DLD1 (cell line): Measurements from ENCODE around the gene AMER3.

Experiments
- in situ Hi-C: cut with HindIII; loops from 2 replicates; pipeline ENCODE4 v1.10.0; 2017; ENCODE audit warnings: low sequenced_read_pairs

The AMER3 gene

DNA sequence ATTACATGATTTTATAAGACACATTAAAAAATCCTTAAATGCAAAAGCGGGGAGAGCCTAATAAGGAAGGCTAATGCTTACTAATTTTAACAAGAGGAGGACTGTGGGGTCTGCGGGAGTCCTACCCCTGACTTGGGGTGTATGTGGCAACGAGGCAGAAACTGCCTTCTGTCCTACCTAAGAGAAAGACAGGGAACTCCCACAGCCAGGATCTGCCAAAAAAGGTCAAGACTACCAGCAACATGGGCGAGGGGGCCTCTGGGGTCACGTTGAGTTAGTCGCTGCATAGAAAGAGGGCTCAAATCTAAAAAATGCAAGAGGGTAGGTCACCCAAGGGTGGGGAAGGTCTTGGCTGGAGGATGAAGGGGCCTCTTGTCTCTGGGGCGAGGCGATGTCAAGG lies 529 bp upstream of the AMER3 start:
- in situ Hi-C loops, result no loop called here

GRCh38 chr2:130756053-130756873 lies 923 bp downstream of the AMER3 start:
- in situ Hi-C loops, result no loop called here

- in situ Hi-C loops, result no loop called here
Observed at GRCh38 chr2:130756874-130757668, 1.7 kb downstream of the AMER3 start.

- in situ Hi-C loops, result no loop called here
Observed at GRCh38 chr2:130759906-130760753, 4.8 kb downstream of the AMER3 start.

DNA sequence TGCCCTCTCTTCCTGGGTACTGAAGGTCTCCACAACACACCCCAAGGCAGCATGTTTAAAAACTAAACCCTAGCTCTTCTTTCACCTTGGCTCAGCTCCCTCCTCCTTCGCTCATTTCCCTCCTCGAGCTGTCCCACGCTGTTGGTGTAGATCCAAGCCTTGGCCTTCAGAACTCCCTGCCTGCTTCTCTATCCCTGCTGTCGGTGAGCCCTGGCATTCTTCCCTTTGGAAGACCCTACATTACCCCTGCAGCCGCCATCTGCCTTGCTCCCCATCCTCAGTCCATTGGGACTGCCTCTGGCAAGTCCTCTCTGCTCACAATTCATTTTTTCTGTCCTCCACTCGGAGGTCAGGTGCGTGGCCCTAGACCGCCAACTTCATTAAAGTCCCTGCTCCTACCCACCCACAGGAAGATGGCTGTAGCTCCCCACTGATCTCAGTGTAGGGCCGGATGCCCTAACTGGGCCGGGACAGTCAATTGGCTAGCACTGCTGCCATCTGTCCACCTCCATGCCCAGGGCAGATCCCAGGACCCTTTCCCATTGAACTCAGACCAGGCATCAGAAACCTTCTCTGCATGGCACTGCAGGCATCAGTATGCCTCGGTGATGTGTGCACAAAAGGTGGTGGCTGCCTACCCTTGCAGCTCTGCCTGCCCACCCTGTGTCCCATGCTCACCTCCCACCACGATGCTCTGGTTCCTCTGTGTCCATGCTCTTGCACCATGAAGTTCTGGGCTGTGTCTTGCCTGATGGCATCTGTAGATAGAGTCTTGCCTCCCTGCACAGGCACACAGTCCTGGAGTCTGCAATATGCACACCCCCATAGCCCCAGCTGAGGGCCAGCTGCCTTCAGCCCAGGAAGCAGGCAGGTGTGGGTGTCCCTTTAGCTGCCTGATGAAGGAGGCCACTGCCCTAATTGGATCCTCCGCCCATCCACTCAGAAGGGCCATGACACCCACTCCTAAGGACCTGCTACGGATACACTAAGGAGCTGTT lies 5.7 kb downstream of the AMER3 start:
- in situ Hi-C loops, result no loop called here

- in situ Hi-C loops, result no loop called here
Observed at GRCh38 chr2:130762031-130762909, 6.9 kb downstream of the AMER3 start.

GRCh38 chr2:130762910-130763385 lies 7.6 kb downstream of the AMER3 start:
- in situ Hi-C loops, result no loop called here

DNA sequence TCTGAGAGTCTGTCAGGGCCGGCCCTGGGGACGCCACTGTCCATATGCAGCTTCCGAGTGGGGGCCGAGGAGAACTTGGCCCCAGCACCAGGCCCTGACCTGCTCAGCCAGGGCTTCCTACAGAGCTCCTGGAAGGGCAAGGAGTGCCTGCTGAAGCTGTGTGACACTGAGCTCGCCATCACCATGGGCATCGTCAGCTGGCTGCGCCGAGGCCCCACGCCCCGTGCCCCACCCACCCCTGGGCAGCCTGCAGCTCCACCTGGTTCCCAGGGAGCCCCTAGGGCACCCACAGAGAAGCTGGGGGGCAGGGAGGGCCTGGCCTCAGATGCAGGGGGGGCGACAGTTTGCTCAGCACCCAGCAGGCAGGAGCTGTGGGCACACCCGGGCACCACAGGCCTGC lies 8.1 kb downstream of the AMER3 start:
- in situ Hi-C loops, result no loop called here

- in situ Hi-C loops, result no loop called here
Observed at GRCh38 chr2:130764035-130764820, 8.9 kb downstream of the AMER3 start.

DNA sequence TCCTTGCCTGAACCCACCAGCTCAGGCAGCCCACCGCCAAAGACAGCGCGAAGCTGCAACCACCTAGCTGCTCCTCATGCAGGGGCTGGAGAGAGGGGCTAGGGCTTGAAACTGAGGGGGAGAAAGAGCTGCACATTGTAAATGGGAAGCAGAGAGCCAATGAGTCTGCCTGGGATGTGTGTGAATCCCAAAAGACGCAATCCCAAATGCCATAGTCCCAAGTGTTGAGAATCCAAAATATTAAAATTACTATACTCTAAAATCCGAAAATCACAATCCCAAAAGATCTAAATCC lies 9.4 kb downstream of the AMER3 start:
- in situ Hi-C loops, result no loop called here

GRCh38 chr2:130765464-130765863 lies 10.1 kb downstream of the AMER3 start:
- in situ Hi-C loops, result no loop called here

DNA sequence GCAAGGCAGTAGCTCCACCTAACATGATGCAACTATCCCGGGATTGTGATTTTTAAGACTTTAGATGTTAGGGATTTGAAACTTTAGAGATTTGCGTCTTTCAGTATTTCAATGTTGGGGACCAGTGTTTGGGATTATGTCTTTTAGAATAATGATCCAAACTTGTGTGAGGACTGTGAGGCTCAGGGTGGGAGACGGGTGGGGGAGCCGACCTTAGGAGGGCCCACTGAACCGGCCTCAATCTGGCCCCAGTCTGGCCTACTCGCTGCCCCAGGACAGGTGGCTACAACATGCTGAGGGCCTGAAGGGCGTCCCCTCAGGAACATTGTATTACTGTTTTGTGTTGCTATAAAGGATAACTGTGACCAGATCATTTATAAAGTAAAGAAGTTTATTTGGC lies 10.7 kb downstream of the AMER3 start:
- in situ Hi-C loops, result no loop called here

DNA sequence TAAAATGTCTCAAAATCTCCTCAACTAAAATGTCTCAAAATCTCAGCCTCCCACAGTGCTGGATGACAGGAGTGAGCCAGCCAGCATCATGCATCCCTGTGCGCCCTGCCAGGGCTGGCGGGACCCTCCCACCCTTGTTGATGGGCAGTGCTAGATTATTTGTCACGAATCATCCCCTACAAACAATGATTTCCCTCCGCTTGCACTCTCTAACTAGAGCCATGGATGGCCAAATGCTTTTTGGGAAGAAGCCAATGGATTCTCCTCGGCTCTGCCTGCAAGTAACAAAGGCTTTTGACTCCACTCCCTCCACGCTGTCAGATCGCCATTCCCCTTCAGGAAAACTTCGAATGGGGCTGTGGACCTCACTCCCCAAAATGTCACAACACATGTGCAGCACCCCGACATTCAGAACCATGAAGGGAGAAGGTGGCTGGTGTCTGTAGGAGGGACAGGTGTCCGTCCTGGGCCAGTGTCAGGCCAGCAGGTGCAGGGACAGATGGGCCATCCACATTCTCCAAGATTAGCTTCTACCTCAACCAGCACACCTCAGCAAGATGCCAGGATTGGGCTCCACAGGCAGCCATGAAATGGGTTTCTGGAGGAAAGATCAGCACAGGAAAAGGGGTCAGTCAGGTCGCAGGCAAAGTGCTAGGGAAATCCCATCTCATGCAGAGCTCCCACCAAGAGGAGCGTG lies 11.5 kb downstream of the AMER3 start:
- in situ Hi-C loops, result no loop called here

DNA sequence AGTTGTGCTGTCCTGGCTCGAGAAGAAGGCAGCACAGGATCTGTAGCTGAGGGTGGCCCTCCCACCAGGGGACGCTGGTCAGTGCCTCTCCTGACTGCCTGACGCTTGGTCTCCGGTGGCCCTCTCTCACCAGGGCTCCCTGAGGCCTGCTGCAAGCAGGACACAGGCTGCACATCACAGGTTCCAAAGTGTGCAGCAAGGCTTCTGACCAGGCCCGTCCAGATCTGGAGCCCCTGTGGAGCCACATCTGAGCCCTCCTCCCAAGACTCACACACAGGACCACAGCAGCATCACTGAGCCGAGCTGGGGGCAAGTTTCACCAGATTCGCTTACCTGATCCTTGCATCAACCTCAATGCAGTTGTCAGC lies 12.1 kb downstream of the AMER3 start:
- in situ Hi-C loops, result no loop called here

DNA sequence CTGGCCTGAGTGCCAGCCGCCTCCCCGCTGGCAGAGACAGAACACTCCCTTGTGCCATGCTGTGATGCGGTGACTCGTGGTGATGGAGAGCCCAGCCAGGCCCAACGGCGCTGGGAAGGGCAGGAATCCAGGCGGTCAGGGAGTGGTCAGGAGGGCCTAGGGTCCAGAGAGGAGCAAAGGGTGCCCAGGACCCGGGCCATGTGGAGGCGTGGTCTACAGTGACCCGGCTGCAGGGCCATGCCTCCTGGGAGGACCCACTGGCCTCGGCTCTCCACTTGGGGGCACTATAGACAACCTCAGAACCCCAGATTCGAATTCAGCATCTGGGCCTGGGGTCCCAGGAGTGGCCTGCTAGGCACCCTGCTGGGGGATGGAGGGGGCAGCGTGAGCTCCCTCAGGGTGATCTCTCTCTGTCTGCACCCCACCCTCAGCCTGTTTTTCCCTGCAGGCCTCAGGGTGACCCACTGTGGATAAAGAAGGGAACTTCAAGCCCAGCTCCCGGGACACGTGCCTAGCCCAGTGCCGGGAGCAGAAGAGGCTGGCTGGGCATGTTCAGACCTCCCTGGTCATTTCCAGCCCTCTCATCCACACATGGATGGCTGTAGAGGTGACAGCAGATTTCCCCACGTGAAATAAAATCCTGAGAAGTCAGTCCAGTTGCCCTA lies 13.0 kb downstream of the AMER3 start:
- in situ Hi-C loops, result no loop called here

DNA sequence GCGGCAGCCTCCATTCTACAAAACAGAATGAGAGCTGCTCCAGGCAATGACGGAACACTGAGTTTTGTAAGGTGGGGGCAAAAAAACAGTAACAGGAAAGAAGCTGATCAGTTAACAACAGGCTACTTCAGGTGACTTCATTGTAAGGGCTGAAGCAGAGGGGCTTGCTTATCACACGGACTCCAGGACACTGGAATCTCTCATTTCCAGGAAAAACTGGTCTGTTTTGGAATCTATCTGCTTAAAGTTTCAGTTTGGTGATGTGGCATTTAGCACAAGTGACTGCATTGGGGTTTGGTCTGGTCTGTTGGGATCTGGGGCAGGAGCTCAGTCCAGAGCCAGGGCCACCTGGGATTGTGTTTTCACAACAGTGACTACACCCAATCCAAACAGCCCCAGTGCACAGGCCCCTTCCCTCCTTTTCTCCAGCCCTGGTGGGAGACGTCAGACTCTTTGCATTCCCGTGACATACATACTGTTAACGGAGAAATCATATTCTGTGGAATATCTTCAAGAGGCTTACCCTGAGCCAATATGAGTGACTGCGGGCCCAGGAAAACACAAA lies 14.1 kb downstream of the AMER3 start:
- in situ Hi-C loops, result no loop called here

- in situ Hi-C loops, result no loop called here
Observed at GRCh38 chr2:130776550-130776949, 21.2 kb downstream of the AMER3 start.
